ENCODE data around the gene CFAP107. TPM values are rescaled to one million over a fixed set of nuclear protein-coding genes. Genes with fewer than 3 reads are reported as not detected.

The CFAP107 gene
- total and polyA plus RNA-seq, 2 experiments from 2014 or later, result 0.07 TPM; not detected in 1

GRCh38 chr1:12756768-12757413 is 10.9 kb downstream of the CFAP107 start (continued):
- TF ChIP-seq, protein P1, sequence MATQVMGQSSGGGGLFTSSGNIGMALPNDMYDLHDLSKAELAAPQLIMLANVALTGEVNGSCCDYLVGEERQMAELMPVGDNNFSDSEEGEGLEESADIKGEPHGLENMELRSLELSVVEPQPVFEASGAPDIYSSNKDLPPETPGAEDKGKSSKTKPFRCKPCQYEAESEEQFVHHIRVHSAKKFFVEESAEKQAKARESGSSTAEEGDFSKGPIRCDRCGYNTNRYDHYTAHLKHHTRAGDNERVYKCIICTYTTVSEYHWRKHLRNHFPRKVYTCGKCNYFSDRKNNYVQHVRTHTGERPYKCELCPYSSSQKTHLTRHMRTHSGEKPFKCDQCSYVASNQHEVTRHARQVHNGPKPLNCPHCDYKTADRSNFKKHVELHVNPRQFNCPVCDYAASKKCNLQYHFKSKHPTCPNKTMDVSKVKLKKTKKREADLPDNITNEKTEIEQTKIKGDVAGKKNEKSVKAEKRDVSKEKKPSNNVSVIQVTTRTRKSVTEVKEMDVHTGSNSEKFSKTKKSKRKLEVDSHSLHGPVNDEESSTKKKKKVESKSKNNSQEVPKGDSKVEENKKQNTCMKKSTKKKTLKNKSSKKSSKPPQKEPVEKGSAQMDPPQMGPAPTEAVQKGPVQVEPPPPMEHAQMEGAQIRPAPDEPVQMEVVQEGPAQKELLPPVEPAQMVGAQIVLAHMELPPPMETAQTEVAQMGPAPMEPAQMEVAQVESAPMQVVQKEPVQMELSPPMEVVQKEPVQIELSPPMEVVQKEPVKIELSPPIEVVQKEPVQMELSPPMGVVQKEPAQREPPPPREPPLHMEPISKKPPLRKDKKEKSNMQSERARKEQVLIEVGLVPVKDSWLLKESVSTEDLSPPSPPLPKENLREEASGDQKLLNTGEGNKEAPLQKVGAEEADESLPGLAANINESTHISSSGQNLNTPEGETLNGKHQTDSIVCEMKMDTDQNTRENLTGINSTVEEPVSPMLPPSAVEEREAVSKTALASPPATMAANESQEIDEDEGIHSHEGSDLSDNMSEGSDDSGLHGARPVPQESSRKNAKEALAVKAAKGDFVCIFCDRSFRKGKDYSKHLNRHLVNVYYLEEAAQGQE (IDR thresholded peaks at IDR 0.05; ENCODE audit: unreplicated experiment), result no peak
- TF ChIP-seq JUNB (IDR thresholded peaks at IDR 0.05; ENCODE audit: unreplicated experiment), result no peak
- TF ChIP-seq, protein P2, sequence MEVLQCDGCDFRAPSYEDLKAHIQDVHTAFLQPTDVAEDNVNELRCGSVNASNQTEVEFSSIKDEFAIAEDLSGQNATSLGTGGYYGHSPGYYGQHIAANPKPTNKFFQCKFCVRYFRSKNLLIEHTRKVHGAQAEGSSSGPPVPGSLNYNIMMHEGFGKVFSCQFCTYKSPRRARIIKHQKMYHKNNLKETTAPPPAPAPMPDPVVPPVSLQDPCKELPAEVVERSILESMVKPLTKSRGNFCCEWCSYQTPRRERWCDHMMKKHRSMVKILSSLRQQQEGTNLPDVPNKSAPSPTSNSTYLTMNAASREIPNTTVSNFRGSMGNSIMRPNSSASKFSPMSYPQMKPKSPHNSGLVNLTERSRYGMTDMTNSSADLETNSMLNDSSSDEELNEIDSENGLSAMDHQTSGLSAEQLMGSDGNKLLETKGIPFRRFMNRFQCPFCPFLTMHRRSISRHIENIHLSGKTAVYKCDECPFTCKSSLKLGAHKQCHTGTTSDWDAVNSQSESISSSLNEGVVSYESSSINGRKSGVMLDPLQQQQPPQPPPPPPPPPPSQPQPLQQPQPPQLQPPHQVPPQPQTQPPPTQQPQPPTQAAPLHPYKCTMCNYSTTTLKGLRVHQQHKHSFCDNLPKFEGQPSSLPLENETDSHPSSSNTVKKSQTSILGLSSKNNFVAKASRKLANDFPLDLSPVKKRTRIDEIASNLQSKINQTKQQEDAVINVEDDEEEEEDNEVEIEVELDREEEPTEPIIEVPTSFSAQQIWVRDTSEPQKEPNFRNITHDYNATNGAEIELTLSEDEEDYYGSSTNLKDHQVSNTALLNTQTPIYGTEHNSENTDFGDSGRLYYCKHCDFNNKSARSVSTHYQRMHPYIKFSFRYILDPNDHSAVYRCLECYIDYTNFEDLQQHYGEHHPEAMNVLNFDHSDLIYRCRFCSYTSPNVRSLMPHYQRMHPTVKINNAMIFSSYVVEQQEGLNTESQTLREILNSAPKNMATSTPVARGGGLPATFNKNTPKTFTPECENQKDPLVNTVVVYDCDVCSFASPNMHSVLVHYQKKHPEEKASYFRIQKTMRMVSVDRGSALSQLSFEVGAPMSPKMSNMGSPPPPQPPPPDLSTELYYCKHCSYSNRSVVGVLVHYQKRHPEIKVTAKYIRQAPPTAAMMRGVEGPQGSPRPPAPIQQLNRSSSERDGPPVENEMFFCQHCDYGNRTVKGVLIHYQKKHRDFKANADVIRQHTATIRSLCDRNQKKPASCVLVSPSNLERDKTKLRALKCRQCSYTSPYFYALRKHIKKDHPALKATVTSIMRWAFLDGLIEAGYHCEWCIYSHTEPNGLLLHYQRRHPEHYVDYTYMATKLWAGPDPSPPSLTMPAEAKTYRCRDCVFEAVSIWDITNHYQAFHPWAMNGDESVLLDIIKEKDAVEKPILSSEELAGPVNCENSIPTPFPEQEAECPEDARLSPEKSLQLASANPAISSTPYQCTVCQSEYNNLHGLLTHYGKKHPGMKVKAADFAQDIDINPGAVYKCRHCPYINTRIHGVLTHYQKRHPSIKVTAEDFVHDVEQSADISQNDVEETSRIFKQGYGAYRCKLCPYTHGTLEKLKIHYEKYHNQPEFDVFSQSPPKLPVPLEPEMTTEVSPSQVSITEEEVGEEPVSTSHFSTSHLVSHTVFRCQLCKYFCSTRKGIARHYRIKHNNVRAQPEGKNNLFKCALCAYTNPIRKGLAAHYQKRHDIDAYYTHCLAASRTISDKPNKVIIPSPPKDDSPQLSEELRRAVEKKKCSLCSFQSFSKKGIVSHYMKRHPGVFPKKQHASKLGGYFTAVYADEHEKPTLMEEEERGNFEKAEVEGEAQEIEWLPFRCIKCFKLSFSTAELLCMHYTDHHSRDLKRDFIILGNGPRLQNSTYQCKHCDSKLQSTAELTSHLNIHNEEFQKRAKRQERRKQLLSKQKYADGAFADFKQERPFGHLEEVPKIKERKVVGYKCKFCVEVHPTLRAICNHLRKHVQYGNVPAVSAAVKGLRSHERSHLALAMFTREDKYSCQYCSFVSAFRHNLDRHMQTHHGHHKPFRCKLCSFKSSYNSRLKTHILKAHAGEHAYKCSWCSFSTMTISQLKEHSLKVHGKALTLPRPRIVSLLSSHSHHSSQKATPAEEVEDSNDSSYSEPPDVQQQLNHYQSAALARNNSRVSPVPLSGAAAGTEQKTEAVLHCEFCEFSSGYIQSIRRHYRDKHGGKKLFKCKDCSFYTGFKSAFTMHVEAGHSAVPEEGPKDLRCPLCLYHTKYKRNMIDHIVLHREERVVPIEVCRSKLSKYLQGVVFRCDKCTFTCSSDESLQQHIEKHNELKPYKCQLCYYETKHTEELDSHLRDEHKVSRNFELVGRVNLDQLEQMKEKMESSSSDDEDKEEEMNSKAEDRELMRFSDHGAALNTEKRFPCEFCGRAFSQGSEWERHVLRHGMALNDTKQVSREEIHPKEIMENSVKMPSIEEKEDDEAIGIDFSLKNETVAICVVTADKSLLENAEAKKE (CRISPR knock-in tag; IDR thresholded peaks at IDR 0.05), result no peak
- no peak for TF ChIP-seq ZNF114 (CRISPR knock-in tag; IDR thresholded peaks at IDR 0.05)
- TF ChIP-seq NANOG (IDR thresholded peaks at IDR 0.05; ENCODE audit: borderline replicate concordance), result no peak
- no peak for TF ChIP-seq STAT1 (IDR thresholded peaks at IDR 0.05; ENCODE audit: unreplicated experiment)
